HepG2 (cell line): ENCODE data around the gene SP9. TPM values are rescaled to one million over a fixed set of nuclear protein-coding genes. Genes with fewer than 3 reads are reported as not detected.

Source experiments
- GATA4 ChIP-seq: sonication (generic); IDR thresholded peaks from 2 replicates; pipeline ENCODE4 v1.6.1; 2016; ENCODE audit warnings: antibody characterized with exemption, low read depth, borderline replicate concordance
- NFRKB ChIP-seq: fragments of 450-650 bp; IDR thresholded peaks from 2 replicates; pipeline ENCODE4 v1.6.1; 2017
- SOX6 ChIP-seq, 2 experiments: fragments of 450-650 bp in 1 of 2; sonication (generic) in 1 of 2; formaldehyde crosslinking in 1 of 2; IDR thresholded peaks; 2 replicates each; pipeline versions ENCODE4 v1.4.0 to v1.6.1; 2017 to 2020; ENCODE audit warnings: antibody characterized with exemption in 1 of 2, mild to moderate bottlenecking in 1 of 2, missing genetic modification reagents in 1 of 2
- ZHX1 ChIP-seq: sonication (generic); formaldehyde crosslinking; IDR thresholded peaks from 2 replicates; pipeline ENCODE4 v1.8.1; 2022; ENCODE audit warnings: low read depth, mild to moderate bottlenecking, missing genetic modification reagents
- ZNF274 ChIP-seq: sonication (generic); formaldehyde crosslinking; IDR thresholded peaks from 2 replicates; pipeline ENCODE4 v1.5.1; 2020; ENCODE audit warnings: mild to moderate bottlenecking, missing genetic modification reagents
- ZNF777 ChIP-seq: sonication (generic); formaldehyde crosslinking; IDR thresholded peaks from 2 replicates; pipeline ENCODE4 v1.4.0; 2020; ENCODE audit warnings: missing genetic modification reagents
- polyA plus RNA-seq, 8 experiments: library from polyadenylated mRNA; depleted of rRNA in 3 of 8; stranded (reverse) in 7 of 8; unstranded in 1 of 8; fragments of >200 nt; fragmentation: Illumina TruSeq in 4 of 8; extraction: Trizol in 4 of 8; gene quantifications; 2 replicates each; pipeline versions ENCODE4 v1.2.1 to v1.2.3, GENCODE V29; 2011 to 2016; ENCODE audit warnings: low read depth in 4 of 8, missing spikeins in 1 of 8, mixed read lengths in 1 of 8; ENCODE audit not compliant: insufficient read depth in 1 of 8
- total RNA-seq, 5 experiments: library from RNA; depleted of rRNA; stranded (reverse); fragments of >200 nt; fragmentation: Illumina TruSeq; extraction: Trizol; gene quantifications; 2 replicates each; pipeline ENCODE4 v1.2.3, GENCODE V29; 2016; ENCODE audit warnings: low read depth in 1 of 5
- TF ChIP-seq, protein P1 (sequence below): sonication (generic); formaldehyde crosslinking; IDR thresholded peaks from 2 replicates; pipeline ENCODE4 v1.4.0; 2020; ENCODE audit warnings: mild to moderate bottlenecking, missing genetic modification reagents

SP9 gene
- total and polyA plus RNA-seq, 2 of the 13 experiments (the other 11 are each of a cell fraction or from before 2014, with no cell fraction given), result not detected

GRCh38 chr2:174335988-174336500 lies 1.3 kb downstream of the SP9 start (continued):
- TF ChIP-seq, protein P1, sequence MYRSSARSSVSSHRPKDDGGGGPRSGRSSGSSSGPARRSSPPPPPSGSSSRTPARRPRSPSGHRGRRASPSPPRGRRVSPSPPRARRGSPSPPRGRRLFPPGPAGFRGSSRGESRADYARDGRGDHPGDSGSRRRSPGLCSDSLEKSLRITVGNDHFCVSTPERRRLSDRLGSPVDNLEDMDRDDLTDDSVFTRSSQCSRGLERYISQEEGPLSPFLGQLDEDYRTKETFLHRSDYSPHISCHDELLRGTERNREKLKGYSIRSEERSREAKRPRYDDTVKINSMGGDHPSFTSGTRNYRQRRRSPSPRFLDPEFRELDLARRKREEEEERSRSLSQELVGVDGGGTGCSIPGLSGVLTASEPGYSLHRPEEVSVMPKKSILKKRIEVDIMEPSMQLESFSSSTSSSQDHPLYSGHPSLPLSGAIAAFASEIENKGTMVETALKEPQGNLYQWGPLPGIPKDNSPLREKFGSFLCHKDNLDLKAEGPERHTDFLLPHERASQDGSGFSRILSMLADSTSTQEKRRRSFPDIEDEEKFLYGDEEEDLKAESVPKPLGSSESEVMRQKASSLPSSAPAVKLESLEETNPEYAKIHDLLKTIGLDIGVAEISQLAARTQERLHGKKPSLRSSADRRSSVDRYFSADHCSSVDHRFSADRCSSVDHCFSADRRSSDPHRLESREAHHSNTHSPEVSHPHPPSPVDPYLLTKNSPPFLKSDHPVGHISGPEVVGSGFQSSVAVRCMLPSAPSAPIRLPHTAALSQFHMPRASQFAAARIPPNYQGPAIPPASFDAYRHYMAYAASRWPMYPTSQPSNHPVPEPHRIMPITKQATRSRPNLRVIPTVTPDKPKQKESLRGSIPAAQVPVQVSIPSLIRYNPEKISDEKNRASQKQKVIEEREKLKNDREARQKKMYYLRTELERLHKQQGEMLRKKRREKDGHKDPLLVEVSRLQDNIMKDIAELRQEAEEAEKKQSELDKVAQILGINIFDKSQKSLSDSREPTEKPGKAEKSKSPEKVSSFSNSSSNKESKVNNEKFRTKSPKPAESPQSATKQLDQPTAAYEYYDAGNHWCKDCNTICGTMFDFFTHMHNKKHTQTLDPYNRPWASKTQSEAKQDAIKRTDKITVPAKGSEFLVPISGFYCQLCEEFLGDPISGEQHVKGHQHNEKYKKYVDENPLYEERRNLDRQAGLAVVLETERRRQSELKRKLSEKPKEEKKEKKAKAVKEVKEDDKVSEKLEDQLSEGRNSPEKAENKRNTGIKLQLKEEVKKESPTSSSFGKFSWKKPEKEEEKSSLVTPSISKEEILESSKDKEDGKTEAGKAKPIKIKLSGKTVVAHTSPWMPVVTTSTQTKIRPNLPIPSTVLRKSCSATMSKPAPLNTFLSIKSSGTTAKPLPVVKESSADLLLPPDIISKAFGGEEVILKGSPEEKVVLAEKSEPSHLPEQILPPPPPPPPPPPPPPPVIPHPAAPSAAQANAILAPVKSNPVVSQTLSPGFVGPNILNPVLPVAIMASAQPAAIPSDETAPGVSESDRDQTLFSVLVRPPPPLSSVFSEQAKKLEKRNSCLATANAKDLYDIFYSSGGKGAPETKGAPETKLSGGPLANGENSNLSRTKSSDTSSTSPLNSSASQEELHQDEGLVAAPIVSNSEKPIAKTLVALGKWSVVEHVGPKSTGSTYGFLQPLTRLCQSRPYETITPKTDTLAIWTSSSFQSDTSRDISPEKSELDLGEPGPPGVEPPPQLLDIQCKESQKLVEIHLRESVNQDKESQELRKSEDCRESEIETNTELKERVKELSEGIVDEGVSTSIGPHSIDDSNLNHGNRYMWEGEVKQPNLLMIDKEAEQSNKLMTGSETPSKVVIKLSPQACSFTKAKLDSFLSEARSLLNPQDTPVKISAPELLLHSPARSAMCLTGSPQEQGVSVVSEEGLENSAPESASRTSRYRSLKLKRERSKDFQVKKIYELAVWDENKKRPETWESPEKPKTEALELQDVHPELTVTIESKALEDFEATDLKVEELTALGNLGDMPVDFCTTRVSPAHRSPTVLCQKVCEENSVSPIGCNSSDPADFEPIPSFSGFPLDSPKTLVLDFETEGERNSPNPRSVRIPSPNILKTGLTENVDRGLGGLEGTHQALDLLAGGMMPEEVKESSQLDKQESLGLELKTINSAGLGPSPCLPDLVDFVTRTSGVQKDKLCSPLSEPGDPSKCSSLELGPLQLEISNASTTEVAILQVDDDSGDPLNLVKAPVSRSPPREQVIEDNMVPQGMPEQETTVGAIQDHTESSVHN (CRISPR knock-in tag), result no peak
- TF ChIP-seq NFRKB, result no peak
- TF ChIP-seq ZNF274 (CRISPR knock-in tag), result no peak
- no peak for TF ChIP-seq SOX6 (IDR thresholded peaks at IDR 0.05)
- TF ChIP-seq SOX6 (CRISPR knock-in tag; IDR thresholded peaks at IDR 0.05), result no peak
- TF ChIP-seq GATA4, result no peak
- TF ChIP-seq ZHX1 (CRISPR knock-in tag), result 0 out of 2 replicates have a peak, but pooled peaks have one; percentile 32
- TF ChIP-seq ZNF777 (CRISPR knock-in tag), result 0 out of 2 replicates have a peak, but pooled peaks have one; percentile 8
